GM04503 (cell line): ENCODE results near the gene CHIT1.

ENCODE experiments used
- DNase-seq: peaks from one replicate; pipeline ENCODE4 v3.0.0-alpha.2; 2012; ENCODE audit warnings: low read depth

CHIT1 gene

DNA sequence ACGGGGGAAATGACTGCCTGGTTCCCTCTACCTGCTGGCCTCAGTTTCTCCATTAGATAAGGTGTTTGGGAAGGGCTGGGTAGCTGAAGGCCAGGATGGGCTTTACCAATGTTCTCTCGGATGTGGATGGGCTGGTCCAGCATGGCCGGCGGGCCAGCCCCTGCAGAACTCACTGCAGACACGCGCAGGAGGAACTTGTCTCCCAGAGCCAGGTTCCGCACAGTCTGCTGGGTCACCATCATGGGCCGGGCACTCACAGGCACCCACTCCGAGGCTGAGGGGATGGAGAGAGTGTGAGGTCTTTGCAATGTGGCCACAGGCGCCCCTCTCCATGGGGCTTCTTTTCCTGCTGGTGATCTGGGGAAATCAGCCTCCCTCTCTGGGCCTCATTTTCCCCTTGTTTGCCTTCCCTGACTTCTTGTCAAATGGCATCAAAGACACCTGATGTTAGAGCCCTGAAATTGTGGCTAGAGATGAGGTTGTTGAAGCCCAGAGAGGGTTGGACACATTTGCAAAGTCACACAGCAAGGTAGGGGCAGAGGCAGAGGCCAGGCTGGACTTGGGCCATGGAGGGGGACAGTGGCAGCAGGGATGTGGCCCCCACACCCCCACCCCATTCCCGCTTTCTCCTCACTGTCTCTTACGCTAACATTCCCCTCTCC, 55.0 kb downstream of the CHIT1 start:
- no peak for DNase-seq

DNA sequence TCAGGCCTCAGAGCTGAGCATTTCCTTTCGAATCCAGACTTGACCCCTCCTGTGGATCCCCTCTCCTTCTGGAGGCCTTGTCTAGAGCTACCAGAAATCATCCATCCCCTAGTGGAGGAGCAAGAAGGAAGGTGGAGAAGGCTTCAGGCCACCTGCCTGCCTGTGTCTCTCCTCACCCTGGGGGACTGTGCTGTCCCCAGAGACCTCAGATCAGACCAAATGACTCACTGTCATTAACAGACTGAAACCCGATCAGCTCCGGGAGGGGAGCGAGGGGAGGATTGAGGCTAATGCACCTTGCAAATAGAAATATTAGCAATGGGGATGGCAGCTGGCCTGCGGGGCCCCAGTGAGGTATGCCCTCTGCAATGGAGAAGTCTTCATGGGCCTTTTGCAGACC, 55.9 kb downstream of the CHIT1 start:
- no peak for DNase-seq

DNA sequence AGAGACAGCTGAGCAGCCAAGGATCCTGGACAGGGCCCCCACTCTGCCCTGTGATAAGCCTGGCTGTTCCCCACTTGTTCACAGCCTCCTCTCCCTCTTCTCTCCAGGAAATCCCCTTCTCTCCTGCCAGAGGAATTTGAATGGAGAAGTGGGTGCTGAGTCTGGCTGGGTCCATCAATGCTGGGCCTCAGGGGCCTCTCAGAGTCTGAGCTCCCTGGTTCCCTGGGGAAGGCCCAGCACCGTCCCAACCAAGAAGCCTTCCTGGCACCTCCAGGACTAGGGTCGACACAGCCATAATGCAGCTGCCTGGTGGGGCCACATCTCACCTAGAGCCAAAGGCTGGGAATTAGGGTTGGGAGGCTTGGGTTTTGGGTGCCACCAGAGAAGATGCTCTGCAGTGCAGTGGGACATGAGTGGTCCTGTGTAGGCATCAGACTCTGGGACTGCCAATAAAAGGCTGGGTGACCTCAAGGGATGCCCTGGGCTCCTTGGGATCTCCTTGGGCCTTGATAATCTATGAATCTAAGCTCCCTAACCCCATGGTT, 56.4 kb downstream of the CHIT1 start:
- DNase-seq: no peak

DNA sequence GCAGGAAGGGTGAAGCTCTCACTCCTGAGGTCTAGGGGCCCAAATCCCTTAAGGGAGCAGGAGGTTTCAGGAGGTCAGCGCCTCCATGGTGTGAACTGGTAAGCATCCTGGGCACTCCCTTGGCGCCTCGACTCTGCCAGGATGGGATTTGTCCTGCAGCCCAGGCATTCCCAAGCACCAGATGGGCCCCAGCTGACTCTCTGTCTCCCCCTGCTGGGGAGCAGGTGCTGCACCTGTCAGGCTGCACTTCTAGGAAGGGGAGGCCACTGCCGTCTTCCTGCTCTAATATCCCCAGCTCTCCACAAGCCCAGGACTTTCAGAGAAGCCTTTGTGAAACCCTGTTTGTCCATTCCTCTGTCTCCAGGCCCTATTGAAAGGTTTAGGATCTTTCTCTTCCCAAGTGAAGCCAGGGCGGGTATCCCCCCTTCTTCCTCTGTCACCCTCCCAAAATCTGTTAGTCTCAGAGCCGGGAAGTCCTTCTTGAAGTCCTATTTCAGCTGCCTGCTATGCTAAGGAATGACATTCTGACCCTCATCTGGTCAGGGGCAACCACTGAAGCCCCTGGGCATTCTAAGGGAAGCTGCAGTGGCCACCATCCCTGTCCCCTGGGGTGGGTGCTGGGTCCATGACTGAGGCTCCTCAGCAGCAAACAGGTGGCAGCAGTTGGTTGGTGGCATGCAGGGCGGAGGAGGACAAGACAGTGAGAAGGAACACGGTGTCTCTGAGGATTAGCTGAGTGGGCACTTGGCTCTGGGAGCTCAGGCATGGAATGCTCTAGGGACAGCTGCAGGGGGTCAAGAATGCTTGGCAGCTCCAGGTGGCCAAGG, 57.1 kb downstream of the CHIT1 start:
- DNase-seq: no peak

DNA sequence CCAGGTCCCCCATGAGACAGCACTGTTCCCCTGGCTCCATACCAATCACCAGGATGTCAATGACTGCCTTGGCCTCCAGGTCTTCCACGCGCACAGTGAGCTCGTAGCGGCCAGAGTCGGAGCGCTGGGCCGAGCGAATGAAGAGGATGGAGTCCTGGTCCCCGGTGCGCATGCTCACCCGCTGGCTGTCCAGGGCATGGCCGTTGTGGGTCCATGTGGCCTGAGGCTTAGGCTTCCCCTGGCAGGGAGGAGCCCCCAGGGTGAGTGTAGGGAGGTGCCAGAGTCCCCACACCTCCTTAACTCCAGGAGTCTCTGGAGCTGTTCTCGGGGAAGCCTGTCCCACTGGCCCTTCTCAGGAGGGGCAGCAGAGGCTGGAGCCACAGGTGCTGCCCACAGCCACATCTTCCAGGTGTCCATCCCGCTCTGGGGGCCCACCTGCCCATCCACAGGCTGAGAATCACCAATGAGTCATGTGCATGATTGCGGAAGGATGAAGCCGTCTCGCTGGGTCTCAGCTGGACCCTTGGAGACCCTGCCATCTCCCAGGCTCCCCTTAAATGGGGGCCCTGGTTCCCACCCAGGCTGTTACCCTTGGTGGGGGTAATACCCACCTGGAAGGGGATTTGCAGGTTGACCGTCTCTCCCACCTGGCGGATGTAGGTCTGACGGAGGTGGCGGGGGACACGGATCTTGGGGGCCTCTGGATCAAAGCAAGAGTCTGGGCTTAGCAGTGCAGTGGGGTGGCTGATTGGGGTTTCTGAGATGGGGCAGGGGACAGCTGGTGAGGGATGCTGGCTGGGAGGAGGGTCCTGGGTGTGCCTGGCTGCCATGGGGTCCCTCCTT, 57.9 kb downstream of the CHIT1 start:
- DNase-seq: no peak

DNA sequence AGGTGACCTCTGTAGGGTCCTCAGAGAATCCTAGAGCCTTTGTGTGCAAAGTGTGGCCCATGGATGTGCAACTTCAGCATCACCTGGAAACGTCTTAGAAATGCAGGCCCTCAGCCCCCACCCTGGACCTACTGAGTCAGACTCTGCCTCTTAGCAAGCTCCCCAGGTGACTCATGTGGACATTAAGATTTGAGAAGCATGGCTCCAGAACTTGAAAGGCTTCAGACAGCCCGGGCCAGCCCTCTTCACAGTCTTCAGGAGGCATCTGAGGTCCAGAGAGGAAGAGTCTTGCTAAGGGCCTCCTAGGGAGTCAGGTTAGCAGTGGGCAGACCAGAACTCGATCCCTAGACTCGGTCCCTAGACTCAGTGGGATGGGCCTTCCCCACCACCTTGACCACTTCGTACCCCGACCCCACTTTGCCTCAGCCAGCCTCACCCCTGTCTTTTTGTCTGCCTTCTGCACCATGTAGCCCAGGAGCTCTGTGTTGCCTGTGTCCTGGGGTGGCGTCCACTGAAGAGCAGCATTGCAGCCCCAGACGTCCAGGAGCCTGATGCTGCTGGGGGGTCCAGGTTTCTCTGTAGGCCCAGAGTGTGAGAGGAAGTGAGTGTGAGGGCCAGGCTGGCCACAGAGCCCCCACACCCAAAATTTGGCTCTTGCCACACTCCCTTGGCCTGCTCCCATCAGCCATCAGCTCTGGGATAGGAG, 58.7 kb downstream of the CHIT1 start:
- DNase-seq: no peak

DNA sequence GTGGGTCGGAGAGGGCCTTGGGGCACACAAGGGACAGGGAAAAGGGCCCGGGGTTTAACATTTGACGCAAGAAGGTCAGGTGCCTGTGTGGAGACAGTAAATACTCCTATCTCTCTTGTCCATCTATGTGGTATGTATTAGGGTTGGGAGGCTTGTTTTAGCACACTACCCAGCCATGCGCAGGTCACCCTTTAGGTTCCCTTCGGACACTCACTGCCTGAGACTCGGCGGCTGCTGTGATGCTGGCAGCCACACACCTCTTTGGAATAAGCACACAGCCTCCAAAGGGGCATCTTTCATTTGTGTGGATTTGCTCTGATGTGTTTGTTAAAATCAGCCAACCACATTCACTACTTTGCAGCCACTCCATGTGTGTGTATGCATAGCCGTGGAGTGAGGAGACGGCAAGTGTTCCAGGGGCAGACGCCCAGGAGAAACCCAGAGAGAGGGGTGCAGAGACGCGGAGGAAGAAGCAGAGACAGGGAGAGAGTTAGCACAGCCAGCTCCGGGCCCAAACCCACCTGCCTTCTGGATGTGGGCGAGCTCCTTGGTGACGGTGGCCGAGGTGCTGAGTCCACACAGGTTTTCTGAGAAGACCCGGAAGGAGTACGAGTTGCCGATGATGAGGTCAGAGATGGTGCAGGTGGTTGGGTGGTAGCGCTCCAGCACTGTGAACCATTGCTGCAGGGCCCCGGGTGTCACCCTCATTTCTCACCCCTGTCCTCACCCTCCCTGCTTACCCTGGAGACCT, 59.5 kb downstream of the CHIT1 start:
- no peak for DNase-seq

DNA sequence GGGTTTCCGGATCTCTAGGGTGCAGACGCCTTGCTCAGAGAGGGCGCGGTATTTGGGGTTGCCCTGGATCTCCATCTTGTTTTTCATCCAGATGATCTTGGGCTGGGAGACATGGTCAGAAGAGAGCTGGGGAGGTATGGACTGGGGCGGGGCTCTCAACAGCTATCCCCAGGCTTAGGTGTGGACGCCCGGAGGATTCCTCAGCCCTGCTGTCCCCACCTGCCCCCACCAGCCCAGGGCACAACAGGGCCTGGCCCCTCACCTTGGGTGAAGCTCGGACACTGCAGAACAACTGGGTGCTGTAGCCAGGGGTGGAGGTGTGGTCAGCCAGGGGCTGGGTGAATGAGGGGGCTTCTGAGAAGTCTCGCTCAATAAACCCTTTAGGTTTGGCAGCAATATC, 60.5 kb downstream of the CHIT1 start:
- DNase-seq: no peak

DNA sequence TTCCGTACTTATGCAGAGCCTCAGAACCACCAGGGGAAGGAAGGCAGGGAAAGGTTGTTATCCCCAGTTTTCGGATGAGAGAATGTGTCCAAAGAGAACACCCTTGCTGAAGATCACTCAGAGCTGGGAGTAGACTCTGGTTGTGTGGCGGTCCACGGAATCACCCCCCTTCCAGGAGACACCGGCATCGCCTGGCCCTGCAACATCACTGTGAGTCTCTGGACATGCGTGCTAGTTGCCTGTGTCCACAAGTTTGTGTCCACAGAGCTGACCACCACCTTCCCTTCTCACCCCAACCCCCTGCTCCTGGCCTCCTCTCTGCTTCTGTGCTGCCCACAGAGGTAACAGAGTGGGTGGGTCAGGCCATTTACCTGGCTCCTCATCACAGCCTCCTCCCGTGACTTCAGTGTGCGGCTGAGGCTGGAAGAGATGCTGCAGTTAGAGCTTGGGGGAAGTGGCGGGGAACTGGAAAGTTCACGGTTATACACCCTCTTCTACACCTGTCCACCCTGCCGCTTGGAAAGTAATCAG, 61.2 kb downstream of the CHIT1 start:
- no peak for DNase-seq

DNA sequence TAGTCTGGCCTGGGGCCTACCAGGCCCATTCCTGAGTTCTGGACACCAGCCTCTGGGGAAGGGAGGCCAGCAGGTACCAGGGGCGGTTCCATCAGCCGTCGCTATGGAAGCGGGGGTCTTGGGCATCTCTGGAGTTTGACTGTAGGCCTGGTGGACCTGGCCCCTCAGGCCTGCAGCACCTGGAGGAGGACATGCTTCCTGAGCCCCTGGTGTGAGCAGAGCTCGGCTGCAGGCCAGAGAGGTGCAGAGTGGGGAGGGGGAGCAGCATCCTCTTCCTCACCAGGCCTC, 61.6 kb downstream of the CHIT1 start:
- DNase-seq: no peak

DNA sequence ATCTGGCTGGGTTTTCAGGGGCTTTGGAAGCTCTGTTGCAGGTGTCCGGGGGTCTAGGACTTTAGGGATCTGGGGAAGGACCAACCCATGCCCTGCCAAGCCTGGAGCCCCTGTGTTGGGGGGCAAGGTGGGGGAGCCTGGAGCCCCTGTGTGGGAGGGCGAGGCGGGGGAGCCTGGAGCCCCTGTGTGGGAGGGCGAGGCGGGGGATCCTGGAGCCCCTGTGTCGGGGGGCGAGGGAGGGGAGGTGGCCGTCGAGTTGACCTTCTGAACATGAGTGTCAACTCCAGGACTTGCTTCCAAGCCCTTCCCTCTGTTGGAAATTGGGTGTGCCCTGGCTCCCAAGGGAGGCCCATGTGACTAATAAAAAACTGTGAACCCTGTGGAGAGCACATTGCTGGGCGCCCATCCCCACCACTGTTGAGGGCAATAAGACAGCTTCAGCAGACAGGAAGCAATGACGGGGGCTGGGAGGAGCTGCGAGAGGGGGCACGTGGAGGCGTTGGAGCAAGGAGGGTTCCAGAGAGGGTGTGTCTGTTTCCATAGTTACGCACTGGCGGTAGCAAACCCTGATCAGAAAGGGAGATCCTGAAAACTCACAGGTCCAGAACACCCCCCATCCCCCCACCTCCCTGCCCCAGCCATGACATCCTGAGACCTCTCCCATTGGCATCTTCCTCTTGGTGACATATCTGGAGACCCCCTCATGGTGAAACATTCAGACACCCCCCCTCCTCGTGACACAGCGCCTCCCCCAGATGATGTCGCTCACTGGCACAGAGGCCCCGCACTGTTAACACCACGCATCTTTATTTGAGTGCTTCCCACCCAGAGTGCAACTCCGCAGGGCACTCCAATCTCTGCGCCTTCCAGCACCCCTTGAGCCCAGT, 62.2 kb downstream of the CHIT1 start:
- no peak for DNase-seq

DNA sequence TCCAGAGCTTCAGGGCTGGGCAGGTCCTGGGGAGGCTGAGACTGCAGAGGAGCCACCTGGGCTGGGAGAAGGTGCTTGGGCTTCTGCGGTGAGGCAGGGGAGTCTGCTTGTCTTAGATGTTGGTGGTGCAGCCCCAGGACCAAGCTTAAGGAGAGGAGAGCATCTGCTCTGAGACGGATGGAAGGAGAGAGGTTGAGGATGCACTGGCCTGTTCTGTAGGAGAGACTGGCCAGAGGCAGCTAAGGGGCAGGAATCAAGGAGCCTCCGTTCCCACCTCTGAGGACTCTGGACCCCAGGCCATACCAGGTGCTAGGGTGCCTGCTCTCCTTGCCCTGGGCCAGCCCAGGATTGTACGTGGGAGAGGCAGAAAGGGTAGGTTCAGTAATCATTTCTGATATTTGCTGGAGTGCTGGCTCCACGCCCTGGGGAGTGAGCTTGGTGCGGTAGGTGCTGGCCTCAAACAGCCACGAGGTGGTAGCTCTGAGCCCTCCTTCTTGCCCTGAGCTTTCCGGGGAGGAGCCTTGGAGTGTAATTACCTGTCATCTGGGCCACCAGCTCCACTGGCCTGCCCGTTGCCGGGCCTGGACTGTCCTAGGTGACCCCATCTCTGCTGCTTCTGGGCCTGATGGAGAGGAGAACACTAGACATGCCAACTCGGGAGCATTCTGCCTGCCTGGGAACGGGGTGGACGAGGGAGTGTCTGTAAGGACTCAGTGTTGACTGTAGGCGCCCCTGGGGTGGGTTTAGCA, 63.1 kb downstream of the CHIT1 start:
- no peak for DNase-seq
